ENCODE measurements around the gene WDR7.

DNA sequence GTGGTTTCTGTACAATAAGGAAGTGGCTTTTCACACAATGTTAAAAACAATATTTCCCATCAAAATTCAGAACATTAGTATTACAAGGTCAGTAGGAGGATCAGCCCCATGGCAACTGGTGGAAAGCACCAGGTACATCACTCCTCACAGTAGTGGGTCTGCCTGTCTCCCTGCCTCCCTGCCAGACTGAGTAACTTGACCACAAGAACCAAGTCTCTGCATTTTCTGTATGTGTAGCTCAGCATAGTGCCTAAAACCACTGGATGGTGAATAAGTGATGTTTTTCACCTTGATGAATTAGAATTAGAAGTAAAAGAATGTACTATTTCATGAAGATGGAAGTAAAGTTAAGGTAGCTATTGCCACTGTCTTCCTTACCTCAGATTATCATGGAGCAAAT, 4.1 kb upstream of the WDR7 start:
- TF ChIP-seq, protein P1, sequence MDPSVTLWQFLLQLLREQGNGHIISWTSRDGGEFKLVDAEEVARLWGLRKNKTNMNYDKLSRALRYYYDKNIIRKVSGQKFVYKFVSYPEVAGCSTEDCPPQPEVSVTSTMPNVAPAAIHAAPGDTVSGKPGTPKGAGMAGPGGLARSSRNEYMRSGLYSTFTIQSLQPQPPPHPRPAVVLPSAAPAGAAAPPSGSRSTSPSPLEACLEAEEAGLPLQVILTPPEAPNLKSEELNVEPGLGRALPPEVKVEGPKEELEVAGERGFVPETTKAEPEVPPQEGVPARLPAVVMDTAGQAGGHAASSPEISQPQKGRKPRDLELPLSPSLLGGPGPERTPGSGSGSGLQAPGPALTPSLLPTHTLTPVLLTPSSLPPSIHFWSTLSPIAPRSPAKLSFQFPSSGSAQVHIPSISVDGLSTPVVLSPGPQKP (IDR thresholded peaks at IDR 0.05; ENCODE audit: low read depth, low read length) = no peak
- TF ChIP-seq MYC (IDR thresholded peaks at IDR 0.05; ENCODE audit: borderline replicate concordance, low read length) (no peak), POLR2AphosphoS2 (conservative IDR thresholded peaks at IDR 0.05; ENCODE audit: low read length) (no peak), FOSL2 (IDR thresholded peaks at IDR 0.05) (no peak), FOSL2 (CRISPR knock-in tag; IDR thresholded peaks at IDR 0.05) (no peak), POLR2A (IDR thresholded peaks at IDR 0.05; ENCODE audit: low read length) (no peak), CEBPB (IDR thresholded peaks at IDR 0.05) (no peak), ZFP36 (IDR thresholded peaks at IDR 0.05; ENCODE audit: borderline replicate concordance, partially characterized antibody) (no peak)
- TF ChIP-seq, protein P2, sequence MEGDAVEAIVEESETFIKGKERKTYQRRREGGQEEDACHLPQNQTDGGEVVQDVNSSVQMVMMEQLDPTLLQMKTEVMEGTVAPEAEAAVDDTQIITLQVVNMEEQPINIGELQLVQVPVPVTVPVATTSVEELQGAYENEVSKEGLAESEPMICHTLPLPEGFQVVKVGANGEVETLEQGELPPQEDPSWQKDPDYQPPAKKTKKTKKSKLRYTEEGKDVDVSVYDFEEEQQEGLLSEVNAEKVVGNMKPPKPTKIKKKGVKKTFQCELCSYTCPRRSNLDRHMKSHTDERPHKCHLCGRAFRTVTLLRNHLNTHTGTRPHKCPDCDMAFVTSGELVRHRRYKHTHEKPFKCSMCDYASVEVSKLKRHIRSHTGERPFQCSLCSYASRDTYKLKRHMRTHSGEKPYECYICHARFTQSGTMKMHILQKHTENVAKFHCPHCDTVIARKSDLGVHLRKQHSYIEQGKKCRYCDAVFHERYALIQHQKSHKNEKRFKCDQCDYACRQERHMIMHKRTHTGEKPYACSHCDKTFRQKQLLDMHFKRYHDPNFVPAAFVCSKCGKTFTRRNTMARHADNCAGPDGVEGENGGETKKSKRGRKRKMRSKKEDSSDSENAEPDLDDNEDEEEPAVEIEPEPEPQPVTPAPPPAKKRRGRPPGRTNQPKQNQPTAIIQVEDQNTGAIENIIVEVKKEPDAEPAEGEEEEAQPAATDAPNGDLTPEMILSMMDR (IDR thresholded peaks at IDR 0.05) = no peak
- TF ChIP-seq, protein P3, sequence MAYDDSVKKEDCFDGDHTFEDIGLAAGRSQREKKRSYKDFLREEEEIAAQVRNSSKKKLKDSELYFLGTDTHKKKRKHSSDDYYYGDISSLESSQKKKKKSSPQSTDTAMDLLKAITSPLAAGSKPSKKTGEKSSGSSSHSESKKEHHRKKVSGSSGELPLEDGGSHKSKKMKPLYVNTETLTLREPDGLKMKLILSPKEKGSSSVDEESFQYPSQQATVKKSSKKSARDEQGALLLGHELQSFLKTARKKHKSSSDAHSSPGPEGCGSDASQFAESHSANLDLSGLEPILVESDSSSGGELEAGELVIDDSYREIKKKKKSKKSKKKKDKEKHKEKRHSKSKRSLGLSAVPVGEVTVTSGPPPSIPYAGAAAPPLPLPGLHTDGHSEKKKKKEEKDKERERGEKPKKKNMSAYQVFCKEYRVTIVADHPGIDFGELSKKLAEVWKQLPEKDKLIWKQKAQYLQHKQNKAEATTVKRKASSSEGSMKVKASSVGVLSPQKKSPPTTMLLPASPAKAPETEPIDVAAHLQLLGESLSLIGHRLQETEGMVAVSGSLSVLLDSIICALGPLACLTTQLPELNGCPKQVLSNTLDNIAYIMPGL (CRISPR knock-in tag; IDR thresholded peaks at IDR 0.05; ENCODE audit: borderline replicate concordance) = no peak

Measured in A549 (cell line).